ENCODE data around the gene DNMBP. TPM values are rescaled to one million over a fixed set of nuclear protein-coding genes. Genes with fewer than 3 reads are reported as not detected.
"Not testable (repeated sequence)": the region's sequence is repeated elsewhere in the genome, so short reads cannot be mapped to it uniquely, and the experiment has no call there.

Gene DNMBP
- polyA plus RNA-seq, 4 donors: 33.2 to 37.7 (median 34.4) TPM

- DNase-seq (ENCODE audit: low read depth in 4 of 4, low spot score in 2 of 4): no peak
Measured at GRCh38 chr10:99844433-99844955, 165.3 kb downstream of the DNMBP start.

GRCh38 chr10:99843310-99843709 is 166.4 kb downstream of the DNMBP start:
- no peak for DNase-seq (ENCODE audit: low read depth in 4 of 4, low spot score in 2 of 4)

DNA sequence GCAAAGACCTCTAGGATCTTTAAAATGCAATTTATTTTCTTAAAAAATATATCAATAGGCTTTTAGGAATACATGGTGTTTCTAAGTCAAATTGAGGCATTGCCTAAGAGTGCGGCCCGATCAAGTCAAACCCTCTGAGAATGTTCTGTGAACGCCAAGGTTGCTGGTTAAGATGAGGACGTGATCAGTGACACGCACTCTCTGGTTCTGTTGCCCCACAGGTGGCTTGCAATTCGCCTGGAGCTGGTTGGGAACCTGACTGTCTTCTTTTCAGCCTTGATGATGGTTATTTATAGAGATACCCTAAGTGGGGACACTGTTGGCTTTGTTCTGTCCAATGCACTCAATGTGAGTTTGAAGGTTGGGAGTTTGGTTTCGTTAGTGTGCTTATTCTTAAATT is 168.0 kb downstream of the DNMBP start:
- no peak for DNase-seq (ENCODE audit: low read depth in 4 of 4, low spot score in 2 of 4)

- not testable (repeated sequence) for DNase-seq (ENCODE audit: low read depth in 4 of 4, low spot score in 2 of 4)
Measured at GRCh38 chr10:99840859-99841258, 168.9 kb downstream of the DNMBP start.

DNA sequence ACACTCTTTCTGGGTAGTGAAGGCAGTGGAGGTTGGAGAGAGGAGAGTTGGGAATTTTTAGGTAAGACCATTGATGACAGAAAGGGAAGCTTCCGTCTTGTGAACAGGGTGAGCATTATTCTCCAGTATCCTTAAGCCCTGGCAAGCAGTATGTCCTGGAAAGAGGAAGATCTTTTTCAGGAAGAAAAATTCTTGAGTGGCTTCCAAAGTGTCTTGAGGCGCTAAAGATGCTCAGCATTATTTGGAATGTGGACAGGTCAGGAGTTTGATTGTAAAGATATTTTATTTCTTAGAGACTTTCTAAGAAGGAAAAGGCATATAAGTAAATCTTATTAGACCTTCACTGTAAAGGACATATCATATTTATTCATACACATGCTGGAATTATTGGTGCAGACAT is 173.0 kb downstream of the DNMBP start:
- DNase-seq (ENCODE audit: low read depth in 4 of 4, low spot score in 2 of 4): no peak

GRCh38 chr10:99835947-99836346 is 173.8 kb downstream of the DNMBP start:
- no peak for DNase-seq (ENCODE audit: low read depth in 4 of 4, low spot score in 2 of 4)

GRCh38 chr10:99834410-99834809 is 175.3 kb downstream of the DNMBP start:
- no peak for DNase-seq (ENCODE audit: low read depth in 4 of 4, low spot score in 2 of 4)

- DNase-seq (ENCODE audit: low read depth in 4 of 4, low spot score in 2 of 4): no peak
Measured at GRCh38 chr10:99832439-99832838, 177.3 kb downstream of the DNMBP start.

DNA sequence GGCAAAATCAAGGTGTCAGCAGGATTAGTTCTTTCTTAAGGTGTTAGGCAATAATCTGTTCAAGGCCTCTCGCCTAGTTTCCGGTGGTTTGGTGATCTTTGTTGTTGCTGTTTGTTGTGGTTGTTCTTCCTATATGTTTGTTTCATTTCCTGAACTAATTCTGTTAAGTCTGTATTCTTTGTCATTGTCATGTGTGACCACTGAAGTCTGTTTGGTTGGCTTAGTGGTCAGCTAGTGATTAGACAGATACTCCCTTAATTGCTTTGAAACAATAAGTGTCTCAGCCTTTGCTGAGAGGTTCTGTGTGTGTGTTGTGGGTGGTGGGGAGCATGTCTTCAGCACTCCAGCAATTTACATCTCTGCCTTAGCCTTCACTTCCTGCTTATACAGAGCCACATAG is 181.3 kb downstream of the DNMBP start:
- no peak for DNase-seq (ENCODE audit: low read depth in 4 of 4, low spot score in 2 of 4)

DNA sequence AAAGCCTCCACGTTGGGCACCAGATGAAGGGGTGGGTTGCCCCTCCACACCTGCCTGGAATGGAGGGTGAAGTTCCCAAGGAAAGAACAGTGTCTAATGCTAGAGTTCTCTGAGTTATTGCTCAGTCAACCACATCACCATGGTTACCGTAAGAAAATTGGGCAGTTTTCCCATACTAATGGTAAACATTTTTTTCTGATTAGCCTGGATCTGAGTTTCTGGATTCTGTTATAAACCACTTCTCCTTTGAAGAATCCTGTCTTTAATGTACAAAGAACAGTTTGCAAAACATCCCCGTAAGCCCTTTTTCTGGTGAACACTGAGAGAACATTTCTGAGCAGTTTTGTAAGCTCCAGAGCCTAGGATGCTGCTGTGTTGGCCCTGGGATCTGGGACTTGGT is 181.8 kb downstream of the DNMBP start:
- DNase-seq (ENCODE audit: low read depth in 4 of 4, low spot score in 2 of 4): no peak

Other genes starting within 250 kb of the DNMBP start
- gene ABCC2, start 227.3 kb downstream of the DNMBP start, polyA plus RNA-seq (ENCODE audit: insufficient read length in 4 of 4): 10 to 100 TPM in 2 of 4 donors, 1 to 10 TPM in 2; 4.9 to 13.0 (median 10.5) TPM
- gene CPN1, start 71.9 kb upstream of the DNMBP start, polyA plus RNA-seq (ENCODE audit: insufficient read length in 4 of 4): 1 to 10 TPM; 2.4 to 3.2 (median 2.7) TPM
- 10 to 100 TPM; 46.7 to 59.2 (median 48.8) TPM for gene ERLIN1, start 176.1 kb upstream of the DNMBP start, polyA plus RNA-seq (ENCODE audit: insufficient read length in 4 of 4)
- gene CHUK, start 219.6 kb upstream of the DNMBP start, polyA plus RNA-seq (ENCODE audit: insufficient read length in 4 of 4): 10 to 100 TPM; 25.4 to 34.6 (median 26.7) TPM

Data from left renal cortex interstitium (tissue), 4 donors.